ENCODE results near the gene UPK3BL1. TPM values are rescaled to one million over a fixed set of nuclear protein-coding genes. Genes with fewer than 3 reads are reported as not detected.
"Not testable (repeated sequence)": the region's sequence is repeated elsewhere in the genome, so short reads cannot be mapped to it uniquely, and the experiment has no call there.

The UPK3BL1 gene
- total and polyA plus RNA-seq, 2 of the 8 experiments (the other 6 are each of a cell fraction or from before 2014, with no cell fraction given), result 6.4 to 16.1 TPM

DNA sequence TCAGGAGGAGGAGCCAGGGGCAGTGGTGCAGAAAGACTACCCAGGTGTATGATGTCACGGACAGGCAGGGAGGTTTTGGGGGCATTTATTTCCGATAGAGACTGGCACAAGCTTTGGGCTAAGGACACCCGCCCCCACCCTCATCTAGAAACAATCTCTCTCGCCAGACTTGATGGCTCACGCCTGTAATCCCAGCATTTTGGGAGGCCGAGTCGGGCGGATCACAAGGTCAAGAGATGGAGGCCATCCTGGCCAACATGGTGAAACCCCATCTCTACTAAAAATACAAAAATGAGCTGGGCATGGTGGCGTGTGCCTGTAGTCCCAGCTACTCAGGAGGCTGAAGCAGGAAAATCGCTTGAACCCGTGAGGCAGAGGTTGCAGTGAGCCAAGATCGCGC, 5.6 kb downstream of the UPK3BL1 start:
- H4K5ac ChIP-seq (ENCODE audit: insufficient read length, low read depth, low read length); H3K14ac ChIP-seq (ENCODE audit: insufficient read length): not testable (repeated sequence)

GRCh38 chr7:102635354-102635753, 7.2 kb downstream of the UPK3BL1 start:
- CTCF ChIA-PET (ENCODE audit: partially characterized antibody); FAIRE-seq: not testable (repeated sequence)
- WGBS, 2 experiments (ENCODE audit: extremely low coverage in 1 of 2, insufficient coverage in 1 of 2, insufficient read length in 1 of 2, insufficient replicate concordance in 2 of 2, low coverage in 1 of 2, low lambda C conversion rate in 2 of 2, missing lambda C conversion rate in 1 of 2), result no CpG with 5 or more reads among the region's 5 CpGs

More for the DNA sequence above, 5.6 kb downstream of the UPK3BL1 start:
- POLR2A ChIA-PET (ENCODE audit: partially characterized antibody); FAIRE-seq; H3K27ac ChIP-seq (ENCODE audit: low read depth, low read length); H2AK5ac ChIP-seq (ENCODE audit: low read depth, low read length); H3K79me2 ChIP-seq (ENCODE audit: control insufficient read depth in 1 of 2, insufficient read depth in 2 of 2, low read length in 2 of 2); H3K4me1 ChIP-seq (replicated peaks in 1 of 4; ENCODE audit: control insufficient read depth in 3 of 4, insufficient read depth in 4 of 4, low read length in 3 of 4); H3K27me3 ChIP-seq (replicated peaks in 1 of 4; ENCODE audit: control insufficient read depth in 3 of 4, extremely low read depth in 1 of 4, insufficient read depth in 3 of 4, low read length in 3 of 4); H2BK12ac ChIP-seq (ENCODE audit: low read depth, low read length); H2BK20ac ChIP-seq (ENCODE audit: low read length); H2BK15ac ChIP-seq (ENCODE audit: low read length); H4K8ac ChIP-seq (ENCODE audit: extremely low read depth, insufficient read depth, low read length); H3K36me3 ChIP-seq (ENCODE audit: control insufficient read depth in 2 of 4, insufficient read depth in 4 of 4, low read length in 3 of 4); H3K23ac ChIP-seq (ENCODE audit: insufficient read length); H3K18ac ChIP-seq (ENCODE audit: extremely low read depth, low read length); H2AFZ ChIP-seq (ENCODE audit: low read length); H3K4ac ChIP-seq (replicated peaks; ENCODE audit: insufficient read length, low read depth, low read length); CTCF ChIA-PET (ENCODE audit: partially characterized antibody); H3K4me2 ChIP-seq (ENCODE audit: insufficient read depth in 1 of 2, low read depth in 2 of 2, low read length in 2 of 2); H4K20me1 ChIP-seq (replicated peaks in 1 of 2; ENCODE audit: control insufficient read depth in 1 of 2, insufficient read depth in 2 of 2, low read length in 2 of 2); H3K9ac ChIP-seq (replicated peaks in 1 of 4; ENCODE audit: extremely low read depth in 1 of 4, low read depth in 3 of 4, low read length in 3 of 4); H2BK5ac ChIP-seq (ENCODE audit: low read depth, low read length); H2BK120ac ChIP-seq (replicated peaks; ENCODE audit: low read depth, low read length); H4K91ac ChIP-seq (replicated peaks; ENCODE audit: insufficient read length, low read length); H3K4me3 ChIP-seq (ENCODE audit: extremely low read depth in 1 of 4, insufficient read depth in 2 of 4, low read depth in 3 of 4, low read length in 4 of 4); H3K56ac ChIP-seq (replicated peaks; ENCODE audit: insufficient read length, low read depth, low read length); H3K79me1 ChIP-seq (ENCODE audit: low read depth, low read length); H3K9me3 ChIP-seq (ENCODE audit: insufficient read depth in 2 of 2, low read depth in 1 of 2, low read length in 1 of 2); DNase-seq (ENCODE audit: low read depth in 1 of 2, low spot score in 2 of 2); H3K23me2 ChIP-seq (ENCODE audit: low read depth, low read length): not testable (repeated sequence)
- WGBS, 2 experiments (ENCODE audit: extremely low coverage in 1 of 2, insufficient coverage in 1 of 2, insufficient read length in 1 of 2, insufficient replicate concordance in 2 of 2, low coverage in 1 of 2, low lambda C conversion rate in 2 of 2, missing lambda C conversion rate in 1 of 2), result 86% methylated on average over 7 of the region's 13 CpGs; no CpG with 5 or more reads in 1 of the 2 experiments

More at GRCh38 chr7:102635354-102635753, 7.2 kb downstream of the UPK3BL1 start:
- H3K23me2 ChIP-seq (ENCODE audit: low read depth, low read length); H2AFZ ChIP-seq (ENCODE audit: low read length); H3K79me2 ChIP-seq (ENCODE audit: control insufficient read depth in 1 of 2, insufficient read depth in 2 of 2, low read length in 2 of 2); H4K91ac ChIP-seq (replicated peaks; ENCODE audit: insufficient read length, low read length); POLR2A ChIA-PET (ENCODE audit: partially characterized antibody); H3K4me2 ChIP-seq (ENCODE audit: insufficient read depth in 1 of 2, low read depth in 2 of 2, low read length in 2 of 2); H2BK20ac ChIP-seq (ENCODE audit: low read length); H3K4ac ChIP-seq (replicated peaks; ENCODE audit: insufficient read length, low read depth, low read length); H3K18ac ChIP-seq (ENCODE audit: extremely low read depth, low read length); DNase-seq (ENCODE audit: low read depth in 1 of 2, low spot score in 2 of 2); H3K79me1 ChIP-seq (ENCODE audit: low read depth, low read length); H2BK5ac ChIP-seq (ENCODE audit: low read depth, low read length); H3K14ac ChIP-seq (ENCODE audit: insufficient read length); H3K4me1 ChIP-seq (replicated peaks in 1 of 4; ENCODE audit: control insufficient read depth in 3 of 4, insufficient read depth in 4 of 4, low read length in 3 of 4); H3K9me3 ChIP-seq (ENCODE audit: insufficient read depth in 2 of 2, low read depth in 1 of 2, low read length in 1 of 2); H3K56ac ChIP-seq (replicated peaks; ENCODE audit: insufficient read length, low read depth, low read length); H2BK120ac ChIP-seq (replicated peaks; ENCODE audit: low read depth, low read length); H3K23ac ChIP-seq (ENCODE audit: insufficient read length); H3K36me3 ChIP-seq (ENCODE audit: control insufficient read depth in 2 of 4, insufficient read depth in 4 of 4, low read length in 3 of 4); H3K9ac ChIP-seq (replicated peaks in 1 of 4; ENCODE audit: extremely low read depth in 1 of 4, low read depth in 3 of 4, low read length in 3 of 4); H4K8ac ChIP-seq (ENCODE audit: extremely low read depth, insufficient read depth, low read length); H3K4me3 ChIP-seq (ENCODE audit: extremely low read depth in 1 of 4, insufficient read depth in 2 of 4, low read depth in 3 of 4, low read length in 4 of 4); H2AK5ac ChIP-seq (ENCODE audit: low read depth, low read length); H4K20me1 ChIP-seq (replicated peaks in 1 of 2; ENCODE audit: control insufficient read depth in 1 of 2, insufficient read depth in 2 of 2, low read length in 2 of 2); H2BK12ac ChIP-seq (ENCODE audit: low read depth, low read length); H3K27me3 ChIP-seq (replicated peaks in 1 of 4; ENCODE audit: control insufficient read depth in 3 of 4, extremely low read depth in 1 of 4, insufficient read depth in 3 of 4, low read length in 3 of 4); H2BK15ac ChIP-seq (ENCODE audit: low read length); H3K27ac ChIP-seq (ENCODE audit: low read depth, low read length); H4K5ac ChIP-seq (ENCODE audit: insufficient read length, low read depth, low read length): not testable (repeated sequence)

All from H1 (cell line).